H9 (cell line): ENCODE results near the gene IL12RB1. TPM values are rescaled to one million over a fixed set of nuclear protein-coding genes. Genes with fewer than 3 reads are reported as not detected.

Experiments used
- DNase-seq: peaks from one replicate; pipeline ENCODE4 v3.0.0-alpha.2; 2017
- H2AFZ ChIP-seq: one replicate; pipeline ENCODE4 v1.6.1; 2013; ENCODE audit warnings: mild to moderate bottlenecking, low read length, control low read depth, moderate library complexity
- H2AK5ac ChIP-seq: 2 replicates; pipeline ENCODE4 v1.6.1; 2013; ENCODE audit warnings: low read length, control low read depth, mixed read lengths; ENCODE audit not compliant: insufficient read length
- H2BK120ac ChIP-seq: one replicate; pipeline ENCODE4 v1.6.1; 2013; ENCODE audit warnings: low read depth, mild to moderate bottlenecking, low read length, control low read depth, inconsistent platforms; ENCODE audit not compliant: poor library complexity, severe bottlenecking
- H2BK12ac ChIP-seq: 2 replicates; pipeline ENCODE4 v1.6.1; 2013; ENCODE audit warnings: low read length, control low read depth, mixed read lengths, low read depth; ENCODE audit not compliant: insufficient read length
- H2BK15ac ChIP-seq: 2 replicates; pipeline ENCODE4 v1.6.1; 2013; ENCODE audit warnings: low read depth, low read length, control low read depth
- H2BK20ac ChIP-seq: one replicate; pipeline ENCODE4 v1.6.1; 2013; ENCODE audit warnings: low read depth, mild to moderate bottlenecking, low read length, control low read depth, inconsistent platforms; ENCODE audit not compliant: poor library complexity, severe bottlenecking
- H2BK5ac ChIP-seq: 2 replicates; pipeline ENCODE4 v1.6.1; 2013; ENCODE audit warnings: low read length, control low read depth, mixed read lengths; ENCODE audit not compliant: insufficient read length
- H3K14ac ChIP-seq: 2 replicates; pipeline ENCODE4 v1.6.1; 2013; ENCODE audit warnings: low read length, control low read depth; ENCODE audit not compliant: insufficient read depth
- H3K18ac ChIP-seq: 2 replicates; pipeline ENCODE4 v1.6.1; 2013; ENCODE audit warnings: low read depth, mild to moderate bottlenecking, mixed read lengths, low read length, control low read depth; ENCODE audit not compliant: insufficient read length
- H3K23ac ChIP-seq: 2 replicates; pipeline ENCODE4 v1.6.1; 2013; ENCODE audit warnings: low read length, control low read depth, mixed read lengths, low read depth; ENCODE audit not compliant: insufficient read length
- H3K23me2 ChIP-seq: 2 replicates; pipeline ENCODE4 v1.6.1; 2013; ENCODE audit warnings: low read depth, mild to moderate bottlenecking, mixed read lengths, low read length, control low read depth; ENCODE audit not compliant: insufficient read length, poor library complexity, severe bottlenecking
- H3K27ac ChIP-seq: 2 replicates; pipeline ENCODE4 v1.5.1; 2013; ENCODE audit warnings: low read length, control low read depth, mixed read lengths, low read depth; ENCODE audit not compliant: insufficient read length
- H3K27me3 ChIP-seq: 2 replicates; pipeline ENCODE4 v1.6.1; 2013; ENCODE audit warnings: low read length, control low read depth, inconsistent platforms; ENCODE audit not compliant: insufficient read depth
- H3K4ac ChIP-seq: 2 replicates; pipeline ENCODE4 v1.6.1; 2013; ENCODE audit warnings: low read depth, mild to moderate bottlenecking, control low read depth, inconsistent platforms, low read length, moderate library complexity
- H3K4me1 ChIP-seq: 2 replicates; pipeline ENCODE4 v1.6.1; 2013; ENCODE audit warnings: low read length, control low read depth, inconsistent platforms; ENCODE audit not compliant: insufficient read depth
- H3K4me2 ChIP-seq: 2 replicates; pipeline ENCODE4 v1.6.1; 2013; ENCODE audit warnings: low read length, control low read depth, mixed read lengths; ENCODE audit not compliant: insufficient read length, insufficient read depth
- H3K56ac ChIP-seq: 2 replicates; pipeline ENCODE4 v1.6.1; 2013; ENCODE audit warnings: low read depth, mild to moderate bottlenecking, mixed read lengths, low read length, control low read depth; ENCODE audit not compliant: insufficient read length
- H3K79me1 ChIP-seq: 2 replicates; pipeline ENCODE4 v1.6.1; 2013; ENCODE audit warnings: low read depth, mild to moderate bottlenecking, moderate library complexity, low read length, control low read depth, inconsistent platforms; ENCODE audit not compliant: insufficient read depth, poor library complexity, severe bottlenecking
- H3K79me2 ChIP-seq: 2 replicates; pipeline ENCODE4 v1.6.1; 2013; ENCODE audit warnings: low read length, control low read depth, inconsistent platforms; ENCODE audit not compliant: insufficient read depth
- H3K9ac ChIP-seq: 2 replicates; pipeline ENCODE4 v1.6.1; 2013; ENCODE audit warnings: low read length, control low read depth, mixed read lengths; ENCODE audit not compliant: insufficient read length; ENCODE audit errors: extremely low read depth
- H3K9me3 ChIP-seq: one replicate; pipeline ENCODE4 v1.6.1; 2013; ENCODE audit warnings: low read depth, low read length, inconsistent platforms; ENCODE audit not compliant: control insufficient read depth
- H3T11ph ChIP-seq: one replicate; pipeline ENCODE4 v1.6.1; 2013; ENCODE audit warnings: mild to moderate bottlenecking, low read length, control low read depth, inconsistent platforms
- H4K20me1 ChIP-seq: one replicate; pipeline ENCODE4 v1.6.1; 2013; ENCODE audit not compliant: control insufficient read depth, insufficient read length, insufficient read depth
- H4K5ac ChIP-seq: 2 replicates; pipeline ENCODE4 v1.6.1; 2013; ENCODE audit warnings: low read depth, mild to moderate bottlenecking, mixed read lengths, low read length, control low read depth; ENCODE audit not compliant: insufficient read length
- H4K8ac ChIP-seq: replicated peaks from 2 replicates; pipeline ENCODE4 v1.6.1; 2013; ENCODE audit warnings: low read length, control low read depth, mixed read lengths, low read depth; ENCODE audit not compliant: insufficient read length
- H4K91ac ChIP-seq: 2 replicates; pipeline ENCODE4 v1.6.1; 2013; ENCODE audit warnings: low read depth, mild to moderate bottlenecking, moderate library complexity, mixed read lengths, low read length, control low read depth; ENCODE audit not compliant: insufficient read length
- H3K27ac Mint-ChIP-seq, 3 experiments: 2 replicates in 2 of 3; 3 replicates in 1 of 3; pipeline ENCODE4 v1.8.0; 2020 to 2021; ENCODE audit warnings: mixed read lengths in 3 of 3, mild to moderate bottlenecking in 1 of 3, moderate library complexity in 1 of 3
- H3K27me3 Mint-ChIP-seq: 2 replicates; pipeline ENCODE4 v1.8.0; 2021; ENCODE audit warnings: low read depth, mild to moderate bottlenecking, moderate library complexity, mixed read lengths
- H3K36me3 Mint-ChIP-seq, 3 experiments: 2 replicates in 2 of 3; 3 replicates in 1 of 3; pipeline ENCODE4 v1.8.0; 2020 to 2021; ENCODE audit warnings: low read depth in 3 of 3, mixed read lengths in 3 of 3; ENCODE audit not compliant: insufficient read depth in 1 of 3
- H3K4me1 Mint-ChIP-seq, 2 experiments: 2 replicates each; pipeline ENCODE4 v1.8.0; 2020; ENCODE audit warnings: mixed read lengths in 2 of 2
- H3K4me3 Mint-ChIP-seq, 2 experiments: 2 replicates in 1 of 2; 3 replicates in 1 of 2; pipeline ENCODE4 v1.8.0; 2020 to 2021; ENCODE audit warnings: mild to moderate bottlenecking in 2 of 2, mixed read lengths in 2 of 2, moderate library complexity in 1 of 2
- H3K9me3 Mint-ChIP-seq, 2 experiments: 2 replicates in 1 of 2; 3 replicates in 1 of 2; pipeline ENCODE4 v1.8.0; 2020; ENCODE audit warnings: mild to moderate bottlenecking in 2 of 2, mixed read lengths in 2 of 2, moderate library complexity in 1 of 2
- WGBS: extraction: QIAGEN DNeasy Blood & Tissue Kit; methylation state at CpG from one replicate; pipeline ENCODE4 v1.1.7; 2013; ENCODE audit warnings: missing lambda C conversion rate, low lambda C conversion rate, mixed read lengths; ENCODE audit not compliant: insufficient read length; ENCODE audit errors: extremely low coverage; 5-methylcytosine and 5-hydroxymethylcytosine counted together
- total RNA-seq: library from RNA; stranded (reverse); gene quantifications from 2 replicates; pipeline ENCODE4 v1.2.1, GENCODE V29; 2021
- TF ChIP-seq, protein P1 (sequence below): fragments of 200-600 bp; sonication (generic); conservative IDR thresholded peaks from 3 replicates; pipeline ENCODE4 v1.8.0; 2021; ENCODE audit warnings: antibody characterized with exemption, mild to moderate bottlenecking

IL12RB1 gene
- total RNA-seq, 1 experiment from 2014 or later, result not detected

DNA sequence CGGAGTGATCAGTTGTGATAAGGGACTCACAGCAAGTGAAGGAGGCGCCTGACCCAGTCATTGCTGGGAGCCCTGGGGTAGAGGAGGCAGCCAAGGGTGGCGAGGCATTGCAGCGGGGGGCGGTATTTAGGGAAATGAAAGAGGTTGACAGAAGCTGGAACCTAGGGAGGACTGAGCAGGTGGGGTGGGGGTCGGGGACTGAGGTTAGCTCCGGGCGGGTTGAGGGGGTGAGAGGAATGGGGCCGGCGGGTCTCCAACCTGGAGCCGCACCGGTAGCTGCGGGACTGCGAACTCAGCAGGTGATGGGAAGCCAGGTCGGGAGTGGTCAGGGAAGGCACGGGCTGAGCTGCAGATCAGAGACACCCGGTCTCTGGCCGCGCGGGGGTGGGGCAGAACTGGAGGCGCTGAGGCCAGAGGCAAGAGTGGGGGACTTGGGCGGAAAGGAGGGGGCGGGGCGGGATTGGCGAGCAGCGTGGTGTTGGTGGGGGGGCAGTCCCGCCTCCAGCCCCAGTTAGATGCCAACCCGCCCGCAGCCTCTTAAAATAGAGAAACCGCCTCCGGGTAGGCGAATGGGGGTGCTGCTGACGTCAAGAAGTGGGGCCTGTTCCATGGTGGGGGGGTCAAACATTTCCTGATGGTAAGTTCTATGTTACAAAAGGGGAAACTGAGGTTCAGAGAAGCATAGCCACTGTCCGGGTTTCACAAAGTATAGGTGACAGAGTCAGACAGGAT, 12.3 kb upstream of the IL12RB1 start:
- Histone ChIP-seq H3K56ac (no peak overlapping the region), H2BK20ac (no peak overlapping the region), H2AK5ac (no peak overlapping the region), H3K23ac (no peak overlapping the region), H2AFZ (no peak overlapping the region), H2BK12ac (no peak overlapping the region), H2BK15ac (no peak overlapping the region), H4K5ac (no peak overlapping the region), H2BK5ac (no peak overlapping the region), H3K9me3 (no peaks in the 10 kb centered on the region), H3T11ph (no peak overlapping the region), H3K79me2 (no peaks in the 10 kb centered on the region), H2BK120ac (no peak overlapping the region), H3K4ac (no peak overlapping the region), H3K4me1 (no peaks in the 10 kb centered on the region), H3K23me2 (no peaks in the 10 kb centered on the region), H3K9ac (no peak overlapping the region), H3K14ac (no peak overlapping the region), H3K27ac (no peak overlapping the region), H4K8ac (no peak overlapping the region), H4K91ac (no peak overlapping the region), H4K20me1 (no peaks in the 10 kb centered on the region), H3K4me2 (peak overlapping the region; percentile 54), H3K18ac (no peak overlapping the region), H3K79me1 (no peaks in the 10 kb centered on the region), H3K27me3 (no peaks in the 10 kb centered on the region)
- Mint-ChIP-seq H3K27ac (no peak overlapping the region), H3K9me3 (no peaks in the 10 kb centered on the region), H3K36me3 (no peaks in the 10 kb centered on the region), H3K4me3 (peak overlapping the region; percentile 45 to 81), H3K27me3 (peaks cover 13% of the 10 kb centered on the region), H3K4me1 (peaks cover 17 to 29% of the 10 kb centered on the region in 2 experiments)
- TF ChIP-seq, protein P1, sequence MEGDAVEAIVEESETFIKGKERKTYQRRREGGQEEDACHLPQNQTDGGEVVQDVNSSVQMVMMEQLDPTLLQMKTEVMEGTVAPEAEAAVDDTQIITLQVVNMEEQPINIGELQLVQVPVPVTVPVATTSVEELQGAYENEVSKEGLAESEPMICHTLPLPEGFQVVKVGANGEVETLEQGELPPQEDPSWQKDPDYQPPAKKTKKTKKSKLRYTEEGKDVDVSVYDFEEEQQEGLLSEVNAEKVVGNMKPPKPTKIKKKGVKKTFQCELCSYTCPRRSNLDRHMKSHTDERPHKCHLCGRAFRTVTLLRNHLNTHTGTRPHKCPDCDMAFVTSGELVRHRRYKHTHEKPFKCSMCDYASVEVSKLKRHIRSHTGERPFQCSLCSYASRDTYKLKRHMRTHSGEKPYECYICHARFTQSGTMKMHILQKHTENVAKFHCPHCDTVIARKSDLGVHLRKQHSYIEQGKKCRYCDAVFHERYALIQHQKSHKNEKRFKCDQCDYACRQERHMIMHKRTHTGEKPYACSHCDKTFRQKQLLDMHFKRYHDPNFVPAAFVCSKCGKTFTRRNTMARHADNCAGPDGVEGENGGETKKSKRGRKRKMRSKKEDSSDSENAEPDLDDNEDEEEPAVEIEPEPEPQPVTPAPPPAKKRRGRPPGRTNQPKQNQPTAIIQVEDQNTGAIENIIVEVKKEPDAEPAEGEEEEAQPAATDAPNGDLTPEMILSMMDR, result no peak
- WGBS, result no CpG with 5 or more reads among the region's 34 CpGs
- no peak for DNase-seq
